ENCODE data around the gene FAT1. TPM values are rescaled to one million over a fixed set of nuclear protein-coding genes. Genes with fewer than 3 reads are reported as not detected.
A peak's percentile ranks its signal among the peaks of the same experiment; 100 is the strongest.

Gene FAT1
- total and polyA plus RNA-seq, 2 experiments from 2014 or later: 15.8 to 98.1 TPM

GRCh38 chr4:186710521-186711119, 13.0 kb downstream of the FAT1 start:
- H3K4me1 ChIP-seq (ENCODE audit: low read depth): peaks cover 11% of the 10 kb centered on the region
- DNase-seq (ENCODE audit: low read depth in 1 of 2, low spot score in 1 of 2): no peak
- peaks cover 6% of the 10 kb centered on the region for H3K36me3 ChIP-seq
- no peaks in the 10 kb centered on the region for H3K9me3 ChIP-seq (ENCODE audit: low read depth)
- TF ChIP-seq CTCF (IDR thresholded peaks at IDR 0.05; ENCODE audit: low read depth, low read length): no peak
- no peak overlapping the region for H3K4me3 ChIP-seq
- H3K27ac ChIP-seq: peak overlapping the region; percentile 14
- H3K27me3 ChIP-seq: no peaks in the 10 kb centered on the region

DNA sequence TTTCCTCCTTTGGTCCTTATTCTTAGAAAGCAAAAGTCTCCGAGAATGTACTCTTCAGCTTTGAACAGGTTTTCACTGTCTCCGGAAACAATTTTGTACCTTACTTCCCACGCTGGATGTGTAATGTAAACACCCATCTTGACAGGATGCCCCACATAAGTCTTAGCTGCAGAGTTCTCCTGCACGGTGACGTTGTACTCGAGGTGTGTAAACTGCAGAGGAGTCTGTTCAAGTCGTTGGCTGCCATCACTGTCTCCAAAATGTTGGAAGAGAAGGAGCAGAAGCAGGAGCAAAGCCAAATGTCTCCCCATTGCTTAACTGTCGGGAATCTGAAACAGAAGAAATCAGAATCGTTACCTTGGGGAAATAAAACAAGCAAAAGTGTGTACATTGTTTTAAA, 14.1 kb downstream of the FAT1 start:
- no peak overlapping the region for H3K27ac ChIP-seq
- H3K4me1 ChIP-seq (ENCODE audit: low read depth): peaks cover 12% of the 10 kb centered on the region
- no peaks in the 10 kb centered on the region for H3K27me3 ChIP-seq
- TF ChIP-seq CTCF (IDR thresholded peaks at IDR 0.05; ENCODE audit: low read depth, low read length): no peak
- no peak overlapping the region for H3K4me3 ChIP-seq
- DNase-seq (ENCODE audit: low read depth in 1 of 2, low spot score in 1 of 2): no peak
- H3K36me3 ChIP-seq: peaks cover 6% of the 10 kb centered on the region
- H3K9me3 ChIP-seq (ENCODE audit: low read depth): no peaks in the 10 kb centered on the region

DNA sequence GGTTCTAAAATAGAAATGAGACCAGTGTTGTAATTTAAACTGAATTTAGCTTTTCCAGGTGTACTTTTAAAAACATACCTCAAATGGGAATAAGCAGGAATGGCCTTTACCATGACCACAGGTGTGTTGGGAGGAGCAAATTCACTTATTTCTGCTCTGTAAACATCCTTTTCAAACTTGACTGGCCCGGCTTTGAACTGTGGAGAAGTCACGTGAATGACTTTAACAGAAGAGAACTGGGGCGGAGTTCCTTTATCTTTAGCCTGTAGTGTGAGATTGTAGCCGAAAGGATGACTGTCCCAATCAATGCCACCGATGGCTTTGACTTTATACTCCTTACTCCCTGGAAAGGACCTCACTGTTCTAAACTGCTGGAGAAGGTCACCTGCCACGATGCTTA, 15.1 kb downstream of the FAT1 start:
- no peaks in the 10 kb centered on the region for H3K9me3 ChIP-seq (ENCODE audit: low read depth)
- no peak for DNase-seq (ENCODE audit: low read depth in 1 of 2, low spot score in 1 of 2)
- H3K4me3 ChIP-seq: no peak overlapping the region
- no peak for TF ChIP-seq CTCF (IDR thresholded peaks at IDR 0.05; ENCODE audit: low read depth, low read length)
- H3K36me3 ChIP-seq: peaks cover 6% of the 10 kb centered on the region
- peaks cover 18% of the 10 kb centered on the region for H3K4me1 ChIP-seq (ENCODE audit: low read depth)
- H3K27ac ChIP-seq: no peak overlapping the region
- H3K27me3 ChIP-seq: no peaks in the 10 kb centered on the region

- H3K36me3 ChIP-seq: peaks cover 6% of the 10 kb centered on the region
- DNase-seq (ENCODE audit: low read depth in 1 of 2, low spot score in 1 of 2): no peak
- H3K9me3 ChIP-seq (ENCODE audit: low read depth): no peaks in the 10 kb centered on the region
- TF ChIP-seq CTCF (IDR thresholded peaks at IDR 0.05; ENCODE audit: low read depth, low read length): no peak
- H3K4me1 ChIP-seq (ENCODE audit: low read depth): peaks cover 20% of the 10 kb centered on the region
- H3K27me3 ChIP-seq: no peaks in the 10 kb centered on the region
- H3K27ac ChIP-seq: no peak overlapping the region
- no peak overlapping the region for H3K4me3 ChIP-seq
Measured at GRCh38 chr4:186707996-186708395, 15.7 kb downstream of the FAT1 start.

- Histone ChIP-seq H3K36me3 (peaks cover 6% of the 10 kb centered on the region), H3K9me3 (ENCODE audit: low read depth) (no peaks in the 10 kb centered on the region), H3K27ac (no peak overlapping the region), H3K27me3 (no peaks in the 10 kb centered on the region), H3K4me3 (no peak overlapping the region), H3K4me1 (ENCODE audit: low read depth) (peaks cover 20% of the 10 kb centered on the region)
- no peak for DNase-seq (ENCODE audit: low read depth in 1 of 2, low spot score in 1 of 2)
- TF ChIP-seq CTCF (IDR thresholded peaks at IDR 0.05; ENCODE audit: low read depth, low read length): no peak
Measured at GRCh38 chr4:186707574-186707973, 16.1 kb downstream of the FAT1 start.

Measured in cardiac muscle cell (in vitro differentiated cells and primary cell).